ENCODE data around the gene CD63.

GRCh38 chr12:55727643-55728185 lies 1.1 kb downstream of the CD63 start:
- no peak for TF ChIP-seq CTCF (IDR thresholded peaks at IDR 0.05)
- no peak for TF ChIP-seq ZFX (IDR thresholded peaks at IDR 0.05; ENCODE audit: borderline replicate concordance)

Data from 22Rv1 (cell line).